ENCODE results near the gene HPSE2. TPM values are rescaled to one million over a fixed set of nuclear protein-coding genes. Genes with fewer than 3 reads are reported as not detected.

The HPSE2 gene
- total and polyA plus RNA-seq, 2 of the 8 experiments (the other 6 are each of a cell fraction or from before 2014, with no cell fraction given): 0.41 to 0.58 TPM

GRCh38 chr10:99013885-99014284 is 221.8 kb downstream of the HPSE2 start:
- no peak overlapping the region for H3K27ac ChIP-seq (ENCODE audit: low read depth, low read length)
- no peak overlapping the region for H4K91ac ChIP-seq (replicated peaks; ENCODE audit: insufficient read length, low read length)
- H3K14ac ChIP-seq (ENCODE audit: insufficient read length): no peak overlapping the region
- POLR2A ChIA-PET (ENCODE audit: partially characterized antibody): no interaction called here
- no peak overlapping the region for H3K18ac ChIP-seq (ENCODE audit: extremely low read depth, low read length)
- no peaks in the 10 kb centered on the region for H3K79me1 ChIP-seq (ENCODE audit: low read depth, low read length)
- H2BK20ac ChIP-seq (ENCODE audit: low read length): no peak overlapping the region
- no peak overlapping the region for H2BK15ac ChIP-seq (ENCODE audit: low read length)
- H3K4ac ChIP-seq (replicated peaks; ENCODE audit: insufficient read length, low read depth, low read length): no peak overlapping the region
- H2BK5ac ChIP-seq (ENCODE audit: low read depth, low read length): no peak overlapping the region
- no peak overlapping the region for H2AK5ac ChIP-seq (ENCODE audit: low read depth, low read length)
- H2AFZ ChIP-seq (ENCODE audit: low read length): no peak overlapping the region
- H4K8ac ChIP-seq (ENCODE audit: extremely low read depth, insufficient read depth, low read length): no peak overlapping the region
- no peak overlapping the region for H3K56ac ChIP-seq (replicated peaks; ENCODE audit: insufficient read length, low read depth, low read length)
- no peak overlapping the region for H2BK12ac ChIP-seq (ENCODE audit: low read depth, low read length)
- no peaks in the 10 kb centered on the region for H3K27me3 ChIP-seq (replicated peaks in 1 of 4; ENCODE audit: control insufficient read depth in 3 of 4, extremely low read depth in 1 of 4, insufficient read depth in 3 of 4, low read length in 3 of 4)
- CTCF ChIA-PET (ENCODE audit: partially characterized antibody): no interaction called here
- H3K79me2 ChIP-seq (ENCODE audit: control insufficient read depth in 1 of 2, insufficient read depth in 2 of 2, low read length in 2 of 2): no peaks in the 10 kb centered on the region
- no peak for TF ChIP-seq USF2 (IDR thresholded peaks at IDR 0.05; ENCODE audit: low read length)
- no peak for TF ChIP-seq MAFK (IDR thresholded peaks at IDR 0.05; ENCODE audit: low read depth, low read length)
- no peak for TF ChIP-seq TCF12 (IDR thresholded peaks at IDR 0.05; ENCODE audit: low read depth, low read length)
- H3K4me2 ChIP-seq (ENCODE audit: insufficient read depth in 1 of 2, low read depth in 2 of 2, low read length in 2 of 2): no peak overlapping the region
- H3K4me1 ChIP-seq (replicated peaks in 1 of 4; ENCODE audit: control insufficient read depth in 3 of 4, insufficient read depth in 4 of 4, low read length in 3 of 4): no peaks in the 10 kb centered on the region
- H2BK120ac ChIP-seq (replicated peaks; ENCODE audit: low read depth, low read length): no peak overlapping the region
- DNase-seq (ENCODE audit: low read depth in 1 of 2, low spot score in 2 of 2) (no peak), FAIRE-seq (no peak)
- no peaks in the 10 kb centered on the region for H3K23me2 ChIP-seq (ENCODE audit: low read depth, low read length)
- H3K9me3 ChIP-seq (ENCODE audit: insufficient read depth in 2 of 2, low read depth in 1 of 2, low read length in 1 of 2): no peaks in the 10 kb centered on the region
- H3K36me3 ChIP-seq (ENCODE audit: control insufficient read depth in 2 of 4, insufficient read depth in 4 of 4, low read length in 3 of 4): no peaks in the 10 kb centered on the region
- H3K4me3 ChIP-seq (ENCODE audit: extremely low read depth in 1 of 4, insufficient read depth in 2 of 4, low read depth in 3 of 4, low read length in 4 of 4): no peak overlapping the region
- H4K20me1 ChIP-seq (replicated peaks in 1 of 2; ENCODE audit: control insufficient read depth in 1 of 2, insufficient read depth in 2 of 2, low read length in 2 of 2): no peaks in the 10 kb centered on the region
- H3K23ac ChIP-seq (ENCODE audit: insufficient read length): no peak overlapping the region
- WGBS, 2 experiments (ENCODE audit: extremely low coverage in 1 of 2, insufficient coverage in 1 of 2, insufficient read length in 1 of 2, insufficient replicate concordance in 2 of 2, low coverage in 1 of 2, low lambda C conversion rate in 2 of 2, missing lambda C conversion rate in 1 of 2): 94% methylated on average over 9 of the region's 9 CpGs; no CpG with 5 or more reads in 1 of the 2 experiments
- no peak overlapping the region for H3K9ac ChIP-seq (replicated peaks in 1 of 4; ENCODE audit: extremely low read depth in 1 of 4, low read depth in 3 of 4, low read length in 3 of 4)
- H4K5ac ChIP-seq (ENCODE audit: insufficient read length, low read depth, low read length): no peak overlapping the region

Measured in H1 (cell line).